ENCODE results near the gene LGALS3BP. TPM values are rescaled to one million over a fixed set of nuclear protein-coding genes. Genes with fewer than 3 reads are reported as not detected.

Gene LGALS3BP
- total RNA-seq, 1 experiment from 2014 or later: 57.9 TPM

GRCh38 chr17:78929908-78930775 is 49.6 kb downstream of the LGALS3BP start:
- Mint-ChIP-seq H3K36me3 (no peaks in the 10 kb centered on the region), H3K4me3 (no peak overlapping the region), H3K4me1 (peaks cover 10% of the 10 kb centered on the region), H3K27ac (no peak overlapping the region), H3K9me3 (no peaks in the 10 kb centered on the region), H3K27me3 (ENCODE audit: low read depth) (peaks cover 3% of the 10 kb centered on the region)
- TF ChIP-seq GTF2I (CRISPR knock-in tag; conservative IDR thresholded peaks at IDR 0.05): no peak
- TF ChIP-seq ZNF263 (CRISPR knock-in tag; IDR thresholded peaks at IDR 0.05; ENCODE audit: low read depth): no peak
- TF ChIP-seq E2F4 (CRISPR knock-in tag; IDR thresholded peaks at IDR 0.05; ENCODE audit: borderline replicate concordance, low read depth): no peak
- TF ChIP-seq NR3C1 (CRISPR knock-in tag; conservative IDR thresholded peaks at IDR 0.05; ENCODE audit: low read depth): no peak
- TF ChIP-seq ZBTB43 (CRISPR knock-in tag; IDR thresholded peaks at IDR 0.05): no peak
- TF ChIP-seq RORB (CRISPR knock-in tag; IDR thresholded peaks at IDR 0.05): no peak
- TF ChIP-seq GABPB1 (CRISPR knock-in tag; IDR thresholded peaks at IDR 0.05): no peak
- no peak for TF ChIP-seq CBFB (CRISPR knock-in tag; IDR thresholded peaks at IDR 0.05; ENCODE audit: low read depth)
- no peak for TF ChIP-seq SMAD3 (CRISPR knock-in tag; IDR thresholded peaks at IDR 0.05; ENCODE audit: borderline replicate concordance)
- TF ChIP-seq ZNF232 (CRISPR knock-in tag; IDR thresholded peaks at IDR 0.05): no peak
- TF ChIP-seq ZBTB21 (CRISPR knock-in tag; IDR thresholded peaks at IDR 0.05; ENCODE audit: borderline replicate concordance): no peak
- POLR2A ChIA-PET: no interaction called here
- CTCF ChIA-PET: interaction anchor here (1.6 kb wide), 1 partner anchor 65 kb away, joined by 4 read pairs; no protein-coding TSS in a partner anchor
- ATAC-seq (no peak), DNase-seq (ENCODE audit: low spot score) (no peak)

- ATAC-seq (peak; percentile 5), DNase-seq (ENCODE audit: low spot score) (no peak)
- H3K27me3 Mint-ChIP-seq (ENCODE audit: low read depth): peaks cover 3% of the 10 kb centered on the region
- H3K9me3 Mint-ChIP-seq: no peaks in the 10 kb centered on the region
- ChIA-PET CTCF (interaction anchor here (0.9 to 1.2 kb wide), 2 partner anchors 27 to 60 kb away, joined by 3 read pairs; no protein-coding TSS in a partner anchor), POLR2A (no interaction called here)
- no peaks in the 10 kb centered on the region for H3K36me3 Mint-ChIP-seq
- peaks cover 20% of the 10 kb centered on the region for H3K4me1 Mint-ChIP-seq
- no peak overlapping the region for H3K27ac Mint-ChIP-seq
- TF ChIP-seq MAX (CRISPR knock-in tag; IDR thresholded peaks at IDR 0.05) (no peak), ZNF423 (CRISPR knock-in tag; IDR thresholded peaks at IDR 0.05) (0 out of 2 replicates have a peak, but pooled peaks have one; percentile 15)
- H3K4me3 Mint-ChIP-seq: peak overlapping the region; percentile 60
Observed at GRCh38 chr17:78925662-78926555, 53.8 kb downstream of the LGALS3BP start.

GRCh38 chr17:78925234-78925633 is 54.5 kb downstream of the LGALS3BP start, which contains the start of gene TIMP2:
TIMP2 (minus strand) TSS chr17:78925387; CDS start chr17:78925088, 299 bp downstream.
- peaks cover 3% of the 10 kb centered on the region for H3K27me3 Mint-ChIP-seq (ENCODE audit: low read depth)
- DNase-seq (ENCODE audit: low spot score) (peak; percentile 86), ATAC-seq (peak; percentile 82)
- ChIA-PET CTCF (interaction anchor here (0.9 to 1.3 kb wide), 2 partner anchors 59 to 73 kb away, joined by 3 read pairs; no protein-coding TSS in a partner anchor), POLR2A (no interaction called here)
- peaks cover 24% of the 10 kb centered on the region for H3K4me1 Mint-ChIP-seq
- no peaks in the 10 kb centered on the region for H3K9me3 Mint-ChIP-seq
- peak within 1 kb of the TSS; percentile 73 for H3K4me3 Mint-ChIP-seq
- H3K36me3 Mint-ChIP-seq: no peaks in the 10 kb centered on the region
- no peak within 1 kb of the TSS for H3K27ac Mint-ChIP-seq
- TF ChIP-seq MLX (CRISPR knock-in tag; IDR thresholded peaks at IDR 0.05) (no peak), NFE2L1 (CRISPR knock-in tag; IDR thresholded peaks at IDR 0.05) (no peak), TEAD4 (CRISPR knock-in tag; IDR thresholded peaks at IDR 0.05) (no peak), SMAD4 (CRISPR knock-in tag; IDR thresholded peaks at IDR 0.05) (no peak), ARID4B (CRISPR knock-in tag; IDR thresholded peaks at IDR 0.05; ENCODE audit: borderline replicate concordance) (no peak), ZNF232 (CRISPR knock-in tag; IDR thresholded peaks at IDR 0.05) (no peak), IRF2 (CRISPR knock-in tag; IDR thresholded peaks at IDR 0.05; ENCODE audit: borderline replicate concordance, low read depth) (no peak)

Data from WTC11 (cell line).